Hematopoietic multipotent progenitor cell treated with erythropoietin and hydrocortisone succinate and interleukin-3 and kit ligand, for 8 days (in vitro differentiated cells): ENCODE data around the gene C3orf18.
"Not testable (repeated sequence)": the region's sequence is repeated elsewhere in the genome, so short reads cannot be mapped to it uniquely, and the experiment has no call there.

Experiments
- DNase-seq: peaks from one replicate; pipeline ENCODE4 v3.0.0-alpha.2; 2015

C3orf18 gene

GRCh38 chr3:50519471-50520089 is 48.0 kb downstream of the C3orf18 start:
- peak; percentile 75 for DNase-seq

- DNase-seq = no peak
Observed at GRCh38 chr3:50518436-50518835, 49.1 kb downstream of the C3orf18 start.

DNA sequence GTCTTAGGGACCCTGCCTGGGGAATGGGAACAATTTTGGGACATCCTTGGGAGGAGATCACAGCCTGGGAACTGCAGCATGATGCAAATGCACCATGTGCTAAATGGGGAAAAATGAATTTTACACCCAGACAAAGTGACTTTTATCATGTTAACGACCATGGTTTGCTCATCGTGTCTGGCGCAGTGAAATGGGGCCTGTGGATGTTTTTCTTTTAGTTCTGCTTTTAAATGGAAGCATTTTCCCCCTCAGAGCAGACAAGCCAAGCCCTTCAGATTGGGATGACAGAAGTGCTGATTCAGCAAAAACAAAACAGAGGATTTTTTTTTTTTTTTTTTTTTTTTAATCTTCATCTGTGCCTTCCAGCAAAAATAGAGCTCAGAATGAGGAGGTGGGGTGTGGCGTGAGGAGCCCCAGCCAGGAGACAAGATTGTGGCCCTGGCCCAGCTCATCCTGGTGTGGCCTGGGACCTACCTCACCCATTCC is 49.8 kb downstream of the C3orf18 start:
- DNase-seq = no peak

- no peak for DNase-seq
Observed at GRCh38 chr3:50516440-50516871, 51.1 kb downstream of the C3orf18 start.

DNA sequence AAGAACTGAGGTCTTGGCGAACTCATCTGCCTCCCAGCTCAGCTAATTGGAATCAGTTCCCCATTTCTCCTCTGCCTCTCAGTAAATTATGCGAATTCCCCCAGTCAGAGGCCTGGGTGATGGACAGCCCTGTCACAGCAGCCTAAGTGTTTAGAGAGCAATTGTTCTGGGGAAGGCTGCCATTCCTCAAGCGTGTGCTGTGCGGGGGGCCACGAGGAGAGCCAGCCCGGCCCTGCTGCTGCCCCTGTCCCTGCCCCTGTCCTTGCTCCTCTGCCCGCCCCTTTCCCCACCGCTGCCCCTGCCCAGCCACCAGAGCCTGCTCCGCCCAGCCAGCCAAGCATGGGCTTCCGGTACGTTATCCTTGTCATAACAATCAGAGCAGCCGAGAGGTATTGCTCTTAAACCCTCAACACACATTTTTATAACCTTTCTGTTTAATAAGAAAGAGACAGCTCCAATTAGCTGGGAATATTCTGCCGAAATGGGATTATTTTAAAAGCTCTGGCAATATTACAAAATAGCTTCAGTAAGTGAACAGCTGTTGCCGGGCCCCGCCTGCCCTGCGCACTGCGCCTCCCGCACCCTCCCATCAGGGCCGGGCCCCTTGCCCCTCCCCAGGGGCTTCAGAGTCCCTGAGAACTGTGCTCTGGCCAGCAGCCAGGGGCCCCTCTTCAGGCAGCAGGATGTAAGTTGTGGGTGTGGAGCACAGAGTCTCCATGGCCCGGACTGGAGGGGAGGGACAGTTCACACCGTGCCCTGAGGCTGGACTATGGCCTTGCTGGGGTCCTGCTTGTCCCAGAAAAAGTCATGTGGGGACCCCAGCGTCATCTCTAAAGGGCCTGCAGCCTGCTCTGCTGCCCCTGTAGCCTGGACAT is 51.7 kb downstream of the C3orf18 start:
- no peak for DNase-seq

DNA sequence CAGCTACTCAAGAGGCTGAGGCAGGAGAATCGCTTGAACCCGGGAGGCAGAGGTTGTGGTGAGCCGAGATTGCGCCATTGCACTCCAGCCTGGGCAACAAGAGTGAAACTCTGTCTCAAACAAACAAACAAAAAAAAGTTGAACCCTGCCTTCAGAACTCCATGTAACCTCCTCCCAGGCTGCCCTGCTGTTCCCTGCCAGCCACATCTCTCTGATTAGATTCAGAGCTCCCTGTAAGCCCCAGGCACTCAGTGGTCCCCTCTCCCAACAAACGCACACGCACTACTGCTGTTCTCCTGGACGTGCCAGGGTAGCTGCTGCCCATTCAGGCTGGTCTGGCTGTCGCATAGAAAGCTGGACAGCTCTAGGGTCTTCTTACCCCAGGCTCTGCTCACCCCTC is 54.6 kb downstream of the C3orf18 start:
- not testable (repeated sequence) for DNase-seq

- DNase-seq = no peak
Observed at GRCh38 chr3:50512131-50512530, 55.4 kb downstream of the C3orf18 start.

- DNase-seq = no peak
Observed at GRCh38 chr3:50510325-50510724, 57.2 kb downstream of the C3orf18 start.

- DNase-seq = no peak
Observed at GRCh38 chr3:50509715-50510114, 57.8 kb downstream of the C3orf18 start.

- no peak for DNase-seq
Observed at GRCh38 chr3:50508821-50509220, 58.7 kb downstream of the C3orf18 start.
